NCI-H526 (cell line): ENCODE data around the gene PPIP5K2.
"Not testable (repeated sequence)": the region's sequence is repeated elsewhere in the genome, so short reads cannot be mapped to it uniquely, and the experiment has no call there.

ENCODE experiments used
- DNase-seq, 2 experiments: peaks; one replicate each; lab custom pipeline; 2025; lab: John Stamatoyannopoulos, UW

Gene PPIP5K2

DNA sequence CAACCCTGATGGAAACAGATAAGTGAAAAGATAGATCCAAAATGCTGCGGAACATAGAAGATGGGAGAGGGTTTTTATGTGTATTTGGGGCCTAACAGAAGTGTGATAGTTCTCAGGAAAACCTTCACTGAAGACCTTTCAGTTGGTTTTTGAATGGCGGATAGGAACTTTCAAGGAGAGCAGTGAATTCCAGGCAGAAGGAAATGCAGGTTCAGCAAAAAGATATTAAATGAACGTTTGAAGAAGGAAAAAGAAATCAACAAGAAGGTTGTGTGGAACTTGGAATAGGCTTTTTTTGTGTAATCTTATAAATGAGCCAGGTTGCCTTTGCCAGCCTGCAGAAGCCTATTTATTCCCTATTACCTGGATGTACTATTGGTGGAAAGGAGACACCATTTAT, 2.1 kb downstream of the PPIP5K2 start:
- no peak for DNase-seq

DNA sequence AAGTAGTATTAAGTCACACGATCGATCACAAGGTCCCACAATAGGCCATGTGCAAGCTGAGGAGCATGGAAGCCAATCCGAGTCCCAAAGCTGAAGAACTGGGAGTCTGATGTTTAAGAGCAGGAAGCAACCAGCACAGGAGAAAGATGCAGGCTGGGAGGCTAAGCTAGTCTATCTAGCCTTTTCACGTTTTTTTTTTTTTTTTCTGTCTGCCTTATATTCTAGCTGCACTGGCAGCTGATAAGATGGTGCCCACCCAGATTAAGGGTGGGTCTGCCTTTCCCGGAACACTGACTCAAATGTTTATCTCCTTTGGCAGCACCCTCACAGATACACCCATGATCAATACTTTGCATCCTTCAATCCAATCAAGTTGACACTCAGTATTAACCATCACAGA, 6.5 kb downstream of the PPIP5K2 start:
- DNase-seq: no peak

DNA sequence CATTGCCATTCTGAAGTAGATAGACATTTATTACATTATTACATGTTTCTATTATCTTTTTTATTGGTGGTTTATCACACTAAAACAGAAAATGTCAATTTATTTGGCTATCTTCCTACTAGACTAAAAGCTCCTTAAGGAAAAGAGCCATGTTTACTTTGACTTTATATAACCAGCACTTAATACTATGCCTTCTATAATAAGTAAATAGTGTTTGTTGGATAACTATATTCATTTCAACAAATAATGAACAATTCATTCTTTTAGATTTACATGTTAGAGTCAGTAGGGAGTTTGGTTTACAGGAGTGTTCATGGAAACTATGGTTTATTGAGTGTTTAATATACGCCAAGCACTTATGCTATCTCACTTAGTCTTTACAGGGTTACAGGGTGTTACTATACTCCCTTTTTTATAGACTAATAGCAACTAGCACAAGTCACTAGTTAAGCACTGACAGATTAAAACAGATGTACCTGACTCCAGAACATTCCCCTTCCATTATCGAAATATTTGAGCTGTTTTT, 7.3 kb downstream of the PPIP5K2 start:
- DNase-seq: no peak

DNA sequence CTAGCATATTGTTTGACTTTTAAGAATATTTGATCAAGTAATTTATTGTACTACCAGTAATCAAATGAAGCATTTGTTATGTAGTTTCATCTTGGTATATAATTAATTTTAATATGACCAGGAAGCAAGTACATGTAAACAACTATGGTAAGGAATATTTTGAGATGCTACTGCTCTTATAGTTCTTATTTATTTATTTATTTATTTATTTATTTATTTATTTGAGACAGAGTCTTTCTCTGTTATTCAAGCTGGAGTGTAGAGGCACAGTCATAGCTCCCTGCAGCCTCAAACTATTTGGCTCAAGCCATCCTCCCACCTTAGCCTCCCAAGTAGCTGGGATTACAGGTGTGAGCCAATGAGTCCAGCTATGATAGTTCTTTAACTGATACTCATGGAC, 8.1 kb downstream of the PPIP5K2 start:
- DNase-seq: no peak

DNA sequence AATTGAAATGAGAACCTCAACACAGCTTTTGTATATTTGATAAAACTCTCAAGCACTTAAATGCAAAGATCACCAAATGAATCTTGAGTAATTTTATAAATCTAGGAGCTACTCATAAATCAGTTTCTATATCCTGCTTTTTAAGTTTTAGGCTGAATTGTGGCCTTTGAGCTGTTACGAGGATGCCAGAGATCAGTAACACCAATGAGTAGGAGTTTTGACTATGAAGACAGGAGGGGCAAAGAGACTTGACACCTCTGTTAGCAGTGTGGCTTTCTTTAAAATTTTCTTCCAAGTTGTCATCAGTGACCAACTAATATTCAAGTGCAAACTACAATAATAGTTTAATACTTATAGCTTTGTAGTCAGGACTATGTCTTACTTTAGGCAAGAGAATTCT, 12.6 kb downstream of the PPIP5K2 start:
- DNase-seq: no peak

DNA sequence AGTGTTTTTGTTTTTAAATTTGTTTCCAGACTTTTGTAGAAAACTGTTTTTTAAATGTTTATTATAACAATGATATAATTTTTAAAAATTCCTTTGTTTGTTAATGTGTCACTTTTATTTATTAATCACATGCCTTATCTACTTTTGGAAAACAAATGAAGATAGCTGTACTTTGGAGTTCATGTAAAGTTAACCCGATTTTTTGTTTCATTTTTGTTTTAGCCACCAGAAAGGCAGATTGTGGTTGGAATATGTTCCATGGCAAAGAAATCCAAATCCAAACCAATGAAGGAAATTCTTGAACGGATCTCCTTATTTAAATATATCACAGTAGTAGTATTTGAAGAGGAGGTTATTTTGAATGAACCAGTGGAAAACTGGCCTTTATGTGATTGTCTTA, 13.1 kb downstream of the PPIP5K2 start:
- no peak for DNase-seq

DNA sequence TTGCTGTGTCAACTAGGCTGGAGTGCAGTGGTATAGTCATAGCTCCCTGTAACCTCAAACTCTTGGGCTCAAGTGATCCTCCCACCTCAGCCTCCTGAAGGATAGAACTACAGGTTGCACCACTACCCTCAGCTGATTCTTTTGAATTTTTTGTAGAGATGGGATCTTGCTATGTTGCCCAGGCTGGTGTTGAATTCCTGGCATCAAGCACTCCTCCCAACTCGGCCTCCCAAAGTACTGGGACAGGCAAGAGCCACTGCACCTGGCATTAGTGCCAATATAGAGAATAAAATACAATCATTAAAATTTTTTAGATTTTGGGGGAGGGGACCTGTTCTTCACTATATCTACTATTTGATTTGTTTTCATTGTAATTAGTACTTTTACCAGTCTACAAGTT, 15.4 kb downstream of the PPIP5K2 start:
- DNase-seq: no peak

DNA sequence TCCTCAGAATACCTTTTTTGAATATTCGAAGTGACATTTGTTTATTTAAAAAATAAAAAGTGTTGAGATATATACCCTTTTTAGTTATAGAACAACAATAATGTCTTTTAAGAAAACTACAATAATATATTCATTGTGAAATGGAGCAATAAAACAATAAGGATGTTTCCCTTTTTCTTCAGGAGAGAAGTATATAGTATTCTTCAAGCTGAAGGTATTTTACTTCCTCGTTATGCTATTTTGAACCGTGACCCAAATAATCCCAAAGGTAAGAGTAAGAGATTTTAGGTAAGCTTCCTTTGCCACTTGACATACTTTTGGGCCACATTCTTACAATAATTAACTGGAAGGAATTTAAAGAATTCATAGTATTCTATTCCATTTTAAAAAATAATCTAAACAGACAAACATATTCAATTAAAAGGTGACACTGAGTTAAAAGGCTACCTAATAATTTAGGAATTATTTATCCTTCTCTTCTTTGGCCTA, 18.1 kb downstream of the PPIP5K2 start:
- DNase-seq: no peak

DNA sequence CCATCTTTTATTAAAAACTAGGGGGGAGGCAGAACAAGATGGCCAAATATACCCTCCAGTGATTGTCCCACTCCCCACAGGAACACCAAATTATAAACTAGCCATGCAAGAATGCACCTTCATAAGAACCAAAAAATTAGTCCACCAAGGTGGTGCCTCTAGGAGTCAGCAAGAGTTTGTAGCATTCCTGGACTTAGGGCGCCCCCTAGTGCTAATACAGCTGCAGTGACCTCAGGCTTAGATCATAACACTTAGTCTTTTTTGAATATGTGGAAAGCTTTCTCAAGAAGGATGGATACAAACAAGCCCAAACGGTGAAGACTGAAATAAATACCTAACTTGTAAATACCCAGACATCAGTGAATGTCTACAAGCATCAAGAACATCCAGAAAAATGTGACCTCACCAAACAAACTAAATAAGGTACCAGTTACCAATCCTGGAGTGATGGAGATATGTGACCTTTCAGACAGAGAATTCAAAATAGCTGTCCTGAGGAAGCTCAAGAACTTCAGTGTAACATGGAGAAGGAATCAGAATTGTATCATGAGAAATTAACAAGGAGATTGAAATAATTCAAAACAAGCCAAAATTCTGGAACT, 19.3 kb downstream of the PPIP5K2 start:
- peak; percentile 56 to 58 for DNase-seq

DNA sequence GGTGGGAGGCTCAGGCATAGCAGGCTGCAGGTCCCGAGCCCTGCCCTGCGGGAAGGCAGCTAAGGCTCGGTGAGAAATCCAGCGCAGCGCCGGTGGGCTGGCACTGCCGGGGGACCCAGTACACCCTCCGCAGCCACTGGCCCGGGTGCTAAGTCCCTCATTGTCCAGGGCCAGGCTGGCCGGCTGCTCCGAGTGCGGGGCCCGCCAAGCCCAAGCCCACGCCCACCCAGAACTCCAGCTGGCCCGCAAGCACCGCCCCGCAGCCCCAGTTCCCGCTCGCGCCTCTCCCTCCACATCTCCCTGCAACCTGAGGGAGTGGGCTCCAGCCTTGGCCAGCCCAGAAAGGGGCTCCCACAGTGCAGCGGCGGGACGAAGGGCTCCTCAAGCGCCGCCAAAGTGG, 22.0 kb downstream of the PPIP5K2 start:
- DNase-seq: not testable (repeated sequence)

DNA sequence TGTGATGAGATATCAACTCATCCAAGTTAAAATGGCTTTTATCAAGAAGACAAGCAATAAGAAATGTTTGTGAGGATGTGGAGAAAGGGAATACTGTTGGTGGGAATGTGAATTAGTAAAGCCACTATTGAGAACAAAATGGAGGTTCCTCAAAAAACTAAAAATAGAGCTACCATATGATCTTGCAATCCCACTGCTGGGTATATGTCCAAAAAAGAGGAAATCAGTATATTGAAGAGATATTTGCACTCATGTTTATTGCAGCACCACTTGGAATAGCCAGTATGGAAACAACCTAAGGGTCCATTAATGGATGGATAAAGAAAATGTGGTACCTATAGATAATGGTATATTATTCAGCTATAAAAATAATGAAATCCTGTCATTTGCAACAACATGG, 25.1 kb downstream of the PPIP5K2 start:
- no peak for DNase-seq

DNA sequence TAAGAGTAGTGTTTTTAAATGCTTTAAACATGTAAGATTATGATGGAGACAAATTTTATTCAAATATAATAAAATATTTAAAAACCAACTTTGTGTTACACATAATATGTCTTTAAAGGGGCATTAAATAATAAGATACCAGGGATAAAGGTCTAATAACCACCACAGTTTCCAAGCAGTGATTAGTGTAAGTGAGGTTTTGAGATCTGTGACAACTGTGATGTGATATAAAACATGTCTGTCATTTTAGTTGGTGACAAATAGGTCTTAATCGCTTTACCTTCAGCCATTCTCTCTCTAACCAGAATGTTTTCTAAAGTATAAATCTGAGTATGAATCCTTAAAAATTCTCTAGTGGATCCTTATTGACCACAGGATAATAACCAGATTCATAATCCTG, 28.1 kb downstream of the PPIP5K2 start:
- DNase-seq: no peak

DNA sequence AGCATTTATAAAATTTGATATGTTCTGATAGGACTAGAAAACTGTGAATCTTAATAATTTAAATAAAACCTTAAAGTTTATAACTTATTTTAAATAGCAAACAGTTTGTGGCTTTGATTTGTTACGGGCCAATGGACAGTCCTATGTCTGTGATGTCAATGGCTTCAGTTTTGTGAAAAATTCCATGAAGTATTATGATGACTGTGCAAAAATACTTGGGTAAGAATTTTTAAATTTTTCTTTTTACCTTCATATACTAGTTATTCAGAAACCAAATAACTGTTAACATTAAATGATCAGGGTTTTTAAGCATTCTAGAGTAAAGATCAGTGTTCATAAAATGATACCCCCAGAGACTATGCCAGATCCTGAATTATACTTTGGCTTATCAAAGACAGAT, 31.1 kb downstream of the PPIP5K2 start:
- no peak for DNase-seq

DNA sequence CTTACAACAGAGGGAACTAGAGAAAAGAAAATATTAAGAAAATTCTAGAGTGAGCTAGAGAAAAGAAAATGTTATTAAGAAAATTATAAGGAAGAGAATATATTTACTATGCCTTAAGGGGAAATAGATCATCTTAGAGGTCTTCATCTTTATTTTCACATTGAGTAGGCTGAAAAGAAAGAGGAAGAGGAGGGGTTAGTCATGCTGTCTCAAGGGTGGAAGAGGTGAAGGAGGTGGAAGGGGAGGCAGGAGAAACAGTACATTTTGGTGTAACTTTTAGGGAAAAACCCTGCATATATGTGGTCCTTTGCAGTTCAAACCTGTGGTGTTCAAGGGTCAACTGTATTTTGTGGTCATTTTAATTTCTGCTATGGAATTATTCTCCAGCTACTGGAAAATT, 46.6 kb downstream of the PPIP5K2 start:
- DNase-seq: no peak

DNA sequence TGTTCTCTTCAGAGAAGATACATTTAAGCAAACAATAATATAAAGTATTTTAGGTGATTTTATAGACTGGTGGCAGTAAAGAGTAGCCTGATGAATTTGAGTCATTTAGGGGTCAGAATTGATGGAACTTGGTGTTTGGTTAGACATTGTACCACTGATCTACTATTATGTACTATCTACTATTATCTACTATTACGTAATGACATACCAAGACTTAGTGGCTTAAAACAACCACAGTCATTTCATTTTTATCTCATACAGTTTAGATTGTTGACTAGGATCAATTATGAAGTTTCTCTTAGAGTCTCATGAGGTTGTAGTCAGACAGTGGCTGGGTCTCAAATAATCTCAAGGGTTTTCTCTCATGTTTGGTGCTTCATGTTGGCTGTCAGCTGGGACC, 54.0 kb downstream of the PPIP5K2 start:
- no peak for DNase-seq

DNA sequence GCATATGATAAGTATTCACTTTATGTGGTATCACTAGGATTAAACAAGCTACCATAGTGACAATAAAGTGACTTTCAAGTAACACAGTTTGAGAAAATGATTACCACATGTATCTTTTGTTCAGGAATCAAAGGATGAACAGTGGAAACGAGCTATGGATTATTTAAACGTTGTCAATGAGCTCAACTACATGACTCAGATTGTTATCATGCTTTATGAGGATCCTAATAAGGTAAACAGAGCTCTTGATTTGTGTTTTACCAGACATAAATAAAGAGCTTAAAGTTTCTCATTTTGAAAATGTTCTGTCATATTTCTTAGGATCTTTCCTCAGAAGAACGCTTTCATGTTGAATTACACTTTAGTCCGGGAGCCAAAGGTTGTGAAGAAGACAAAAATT, 57.4 kb downstream of the PPIP5K2 start:
- DNase-seq: no peak

DNA sequence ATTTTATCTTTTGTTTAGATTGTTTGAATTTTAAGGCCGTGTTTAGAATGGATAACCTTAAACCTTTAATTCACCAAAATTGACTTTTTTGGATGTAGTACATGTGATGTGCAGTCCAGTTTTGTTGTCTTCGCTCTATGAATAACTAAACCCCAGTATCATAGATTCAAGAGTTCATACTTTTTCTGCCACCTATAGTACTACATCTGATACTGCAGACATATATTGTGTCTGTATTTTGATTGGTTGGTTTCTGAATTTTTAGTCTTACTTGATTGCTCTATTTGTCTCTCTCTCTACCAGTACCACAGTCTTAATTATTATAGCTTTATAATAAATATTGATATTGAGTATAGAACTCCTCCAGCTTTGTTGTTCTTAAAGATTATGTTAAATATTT, 58.1 kb downstream of the PPIP5K2 start:
- no peak for DNase-seq

DNA sequence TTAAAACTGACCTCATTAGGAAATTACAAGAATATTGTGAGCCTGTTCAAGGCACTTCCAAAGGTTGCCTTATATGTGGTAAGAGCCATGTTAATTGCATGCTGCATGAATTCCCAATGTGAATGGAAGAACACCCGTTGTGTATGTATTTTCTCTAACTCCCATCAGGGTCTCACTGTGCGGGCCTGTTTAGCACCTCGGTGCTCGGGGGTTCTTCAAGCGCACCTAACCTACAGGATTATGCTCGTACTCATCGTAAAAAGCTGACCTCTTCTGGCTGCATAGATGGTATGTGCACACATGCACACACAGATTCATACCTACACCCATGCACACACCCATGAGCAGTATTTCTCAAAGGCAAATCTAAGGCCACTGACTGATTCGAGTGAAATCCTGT, 66.1 kb downstream of the PPIP5K2 start:
- DNase-seq: no peak

DNA sequence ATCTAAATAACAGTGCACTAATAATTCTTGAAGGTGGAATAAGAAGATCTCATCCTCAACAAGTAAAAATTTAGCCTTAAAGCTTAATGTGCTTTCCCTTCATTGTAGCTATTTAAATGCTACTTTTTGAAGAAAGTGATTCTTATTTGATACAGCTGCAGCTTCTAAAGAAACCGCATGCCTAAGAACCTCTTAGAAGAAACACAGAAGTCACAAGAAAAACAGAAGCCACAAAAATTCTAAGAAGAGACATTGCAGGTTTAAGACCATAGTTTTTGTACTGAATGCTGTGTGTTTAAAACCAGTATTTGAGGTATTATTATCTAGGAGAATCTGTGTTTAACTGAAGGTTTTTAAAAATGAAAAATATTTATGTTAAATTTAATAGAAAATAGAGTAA, 68.3 kb downstream of the PPIP5K2 start:
- no peak for DNase-seq

DNA sequence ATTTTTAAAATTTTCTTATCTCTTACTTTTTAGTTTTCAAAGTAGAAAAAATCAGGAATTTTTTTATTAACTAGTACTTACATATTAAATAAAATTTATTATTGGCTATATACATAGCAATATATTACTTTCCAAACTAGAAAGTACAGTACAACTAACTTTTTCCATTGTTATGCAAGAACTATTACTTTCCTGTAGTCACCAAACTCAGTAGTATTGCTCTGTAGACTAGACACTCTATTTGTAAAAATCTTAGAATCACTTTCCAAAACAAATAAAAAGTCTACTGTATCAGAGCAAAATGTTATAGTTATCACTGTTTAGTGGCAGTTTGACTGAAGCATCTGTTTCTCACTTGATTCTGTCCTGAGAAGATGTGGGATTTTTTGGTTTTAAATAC, 83.1 kb downstream of the PPIP5K2 start:
- DNase-seq: no peak

DNA sequence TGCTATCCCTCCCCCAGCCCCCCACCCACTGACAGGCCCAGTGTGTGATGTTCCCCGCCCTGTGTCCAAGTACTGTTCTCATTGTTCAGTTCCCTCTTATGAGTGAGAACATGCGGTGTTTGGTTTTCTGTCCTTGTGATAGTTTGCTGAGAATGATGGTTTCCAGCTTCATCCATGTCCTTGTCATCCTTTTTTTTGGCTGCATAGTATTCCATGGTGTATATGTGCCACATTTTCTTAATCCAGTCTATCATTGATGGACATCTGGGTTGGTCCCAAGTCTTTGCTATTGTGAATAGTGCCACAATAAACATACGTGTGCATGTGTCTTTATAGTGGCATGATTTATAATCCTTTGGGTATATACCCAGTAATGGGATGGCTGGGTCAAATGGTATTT, 84.9 kb downstream of the PPIP5K2 start:
- DNase-seq: not testable (repeated sequence)

DNA sequence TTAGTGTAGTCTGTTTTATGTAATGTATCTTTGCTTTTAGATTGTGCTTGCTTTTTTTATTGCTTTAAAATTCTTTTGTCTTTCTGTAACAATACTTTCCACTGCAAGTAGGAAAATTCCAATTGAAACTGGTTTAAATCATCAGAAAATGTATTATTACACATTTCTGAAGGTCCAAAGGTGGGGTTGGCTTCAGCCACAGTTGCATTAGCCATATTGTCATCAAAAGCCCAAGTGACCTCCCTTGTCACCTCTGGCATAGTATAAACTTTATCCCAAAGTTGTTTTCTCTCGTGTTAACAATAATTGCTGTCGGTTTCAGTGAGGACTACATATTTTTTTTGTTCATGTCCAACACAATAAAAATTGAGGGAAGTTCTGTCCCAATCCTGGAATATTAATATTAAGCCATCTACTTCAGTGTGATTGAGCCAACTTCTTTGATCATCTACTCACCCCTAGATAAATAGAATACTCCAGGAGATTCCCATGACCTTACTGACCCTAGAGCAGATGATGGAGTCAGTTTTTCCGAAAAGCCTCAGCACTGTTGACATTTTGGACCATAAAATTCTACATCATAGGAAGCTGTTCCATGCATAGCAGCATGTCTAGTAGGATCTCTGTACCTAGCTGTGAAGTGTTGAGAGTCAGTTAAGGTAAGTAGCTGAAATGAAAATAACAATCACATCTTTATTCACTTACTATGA, 86.0 kb downstream of the PPIP5K2 start:
- no peak for DNase-seq

DNA sequence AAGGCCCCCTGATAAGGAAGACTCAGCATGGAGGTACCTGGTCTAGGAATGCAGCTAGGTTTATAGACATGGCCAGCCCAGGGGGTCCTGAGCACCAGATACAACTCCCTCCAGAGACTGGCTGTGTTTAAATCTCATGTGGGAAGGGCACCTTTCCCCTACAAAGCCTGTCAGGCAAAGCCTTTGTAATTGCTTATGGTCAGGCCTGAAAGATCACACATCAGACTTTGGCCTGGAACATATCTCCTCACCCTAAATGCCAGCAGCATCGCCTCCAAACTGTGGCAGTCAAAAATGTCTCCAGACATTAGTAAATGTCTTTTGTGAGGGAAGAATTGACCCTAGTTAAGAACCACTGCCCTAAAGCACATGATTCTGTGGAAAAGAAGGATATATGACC, 86.9 kb downstream of the PPIP5K2 start:
- no peak for DNase-seq

DNA sequence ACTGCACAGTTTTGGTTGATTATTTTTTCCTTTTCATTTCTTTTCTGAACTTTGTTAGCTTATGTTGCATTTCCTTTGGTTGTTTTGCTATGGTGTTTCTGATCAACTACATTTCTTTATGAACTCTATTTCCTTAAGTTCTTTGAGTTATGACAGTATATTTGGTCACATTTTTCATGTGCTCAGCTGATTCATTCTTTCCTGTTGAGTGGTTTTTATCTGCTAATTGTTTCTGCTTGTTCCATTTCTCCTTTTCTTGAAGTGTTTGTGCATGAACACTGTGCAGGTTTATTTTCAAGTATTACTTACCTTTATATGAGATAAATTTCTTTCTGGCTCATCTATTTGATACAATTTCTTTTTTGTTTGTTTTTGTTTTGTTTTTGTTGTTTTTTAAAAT, 87.6 kb downstream of the PPIP5K2 start:
- DNase-seq: no peak
